Measurements from ENCODE around the gene CTDP1.

The CTDP1 gene

DNA sequence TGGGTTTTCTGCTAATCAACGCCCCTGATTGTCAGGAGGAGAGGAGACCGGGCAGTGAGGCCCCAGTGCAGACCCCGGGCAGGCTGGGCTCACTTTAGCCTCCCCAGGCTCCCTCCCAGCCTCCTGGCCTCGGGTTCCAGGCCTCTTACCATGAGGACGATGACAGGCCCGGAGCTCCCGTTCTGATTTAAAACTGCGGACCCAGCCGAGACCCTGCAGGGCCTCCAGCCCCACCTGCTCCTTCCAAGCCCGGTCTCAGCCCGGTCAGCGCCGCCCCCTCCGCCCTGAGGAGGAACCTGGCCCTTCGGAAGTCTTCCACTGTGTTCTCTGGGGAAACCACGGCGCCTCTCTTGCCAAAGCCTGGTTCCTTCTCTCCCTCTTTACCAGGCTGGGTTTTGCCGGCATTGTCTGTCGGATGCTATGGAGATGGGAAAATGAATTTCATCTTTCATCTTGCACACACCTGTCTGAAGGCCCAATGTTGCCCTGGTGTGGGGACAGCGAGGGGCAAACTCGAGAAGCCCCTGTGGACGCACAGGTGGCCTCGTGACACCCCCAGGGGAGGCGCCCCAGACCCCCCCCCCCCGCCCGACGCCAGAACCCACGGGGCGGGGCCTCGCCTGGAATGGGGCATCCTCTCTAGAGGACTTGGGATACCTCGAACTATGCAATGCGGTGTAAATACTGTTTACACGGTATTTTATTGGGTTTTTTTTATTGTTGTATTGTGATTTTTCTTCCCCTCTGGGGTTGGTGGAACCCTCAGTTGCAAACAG is 37.7 kb upstream of the CTDP1 start:
- no peak for TF ChIP-seq SIN3A (IDR thresholded peaks at IDR 0.05; ENCODE audit: borderline replicate concordance, insufficient read depth, low read length)
- TF ChIP-seq FOXP2 (optimal IDR thresholded peaks at IDR 0.05; ENCODE audit: borderline replicate concordance, extremely low read depth, extremely low read length, insufficient read depth), result no peak

GRCh38 chr18:79642626-79643025 is 37.0 kb upstream of the CTDP1 start:
- no peak for TF ChIP-seq POLR2AphosphoS5 (IDR thresholded peaks at IDR 0.05; ENCODE audit: low read depth, low read length)
- TF ChIP-seq REST (IDR thresholded peaks at IDR 0.05; ENCODE audit: insufficient read depth in 1 of 2, low read depth in 2 of 2, low read length in 2 of 2), result no peak
- TF ChIP-seq FOXP2 (optimal IDR thresholded peaks at IDR 0.05; ENCODE audit: borderline replicate concordance, extremely low read depth, extremely low read length, insufficient read depth), result no peak
- no peak for TF ChIP-seq SIN3A (IDR thresholded peaks at IDR 0.05; ENCODE audit: borderline replicate concordance, insufficient read depth, low read length)
- no peak for TF ChIP-seq TAF1 (IDR thresholded peaks at IDR 0.05; ENCODE audit: borderline replicate concordance, insufficient read depth, low read length)

DNA sequence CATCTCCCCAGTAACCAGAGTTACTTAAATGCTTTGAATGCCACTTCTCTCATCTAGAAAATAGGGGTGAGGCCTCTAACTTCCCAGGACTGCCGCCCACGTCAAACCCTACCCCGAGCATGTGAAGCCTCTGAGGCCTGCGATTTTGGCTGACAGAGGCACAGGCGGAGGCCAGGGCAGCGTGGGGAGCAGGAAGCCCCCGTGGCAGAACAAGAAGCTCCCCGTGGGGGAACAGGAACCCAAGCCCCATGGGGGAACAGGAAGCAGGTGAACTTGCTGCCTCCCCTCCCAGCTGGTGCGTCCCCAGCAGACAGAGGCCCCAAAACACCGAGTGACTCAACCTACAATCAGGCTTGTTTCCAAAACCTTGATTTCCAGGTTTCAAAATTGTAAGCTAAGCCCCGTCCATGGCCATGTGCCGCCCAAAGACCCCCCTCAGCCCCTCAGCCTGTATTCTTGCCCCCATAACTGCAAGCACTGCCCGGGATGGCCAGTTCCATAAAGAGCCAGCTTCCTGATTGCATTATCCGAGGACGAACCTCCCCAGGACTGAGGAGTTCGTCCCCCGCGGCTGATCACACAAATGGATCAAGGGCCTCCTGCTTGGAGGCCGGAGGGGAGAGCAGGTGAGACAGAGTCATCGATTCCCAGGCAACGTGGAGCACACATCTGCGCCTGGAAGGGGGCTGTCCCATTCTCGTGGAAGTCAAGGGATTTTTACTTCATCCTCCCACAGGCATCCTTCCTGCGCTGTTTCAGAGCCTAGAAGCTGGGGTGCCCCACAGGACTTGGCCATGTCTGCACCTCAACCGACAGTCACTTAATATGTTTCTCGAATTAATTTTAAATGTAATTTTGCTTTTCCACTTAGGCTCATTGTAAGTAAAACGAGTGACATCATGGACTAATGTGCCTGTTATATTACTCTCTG is 36.3 kb upstream of the CTDP1 start:
- TF ChIP-seq TAF1 (IDR thresholded peaks at IDR 0.05; ENCODE audit: borderline replicate concordance, insufficient read depth, low read length) (no peak), FOXP2 (optimal IDR thresholded peaks at IDR 0.05; ENCODE audit: borderline replicate concordance, extremely low read depth, extremely low read length, insufficient read depth) (no peak), SIN3A (IDR thresholded peaks at IDR 0.05; ENCODE audit: borderline replicate concordance, insufficient read depth, low read length) (no peak), POLR2AphosphoS5 (IDR thresholded peaks at IDR 0.05; ENCODE audit: low read depth, low read length) (no peak), REST (IDR thresholded peaks at IDR 0.05; ENCODE audit: insufficient read depth in 1 of 2, low read depth in 2 of 2, low read length in 2 of 2) (no peak)

- TF ChIP-seq REST (IDR thresholded peaks at IDR 0.05; ENCODE audit: insufficient read depth in 1 of 2, low read depth in 2 of 2, low read length in 2 of 2) (no peak), POLR2AphosphoS5 (IDR thresholded peaks at IDR 0.05; ENCODE audit: low read depth, low read length) (no peak), SIN3A (IDR thresholded peaks at IDR 0.05; ENCODE audit: borderline replicate concordance, insufficient read depth, low read length) (no peak), FOXP2 (optimal IDR thresholded peaks at IDR 0.05; ENCODE audit: borderline replicate concordance, extremely low read depth, extremely low read length, insufficient read depth) (no peak), TAF1 (IDR thresholded peaks at IDR 0.05; ENCODE audit: borderline replicate concordance, insufficient read depth, low read length) (no peak)
These were observed 35.5 kb upstream of the CTDP1 start for GRCh38 chr18:79644006-79644665.

GRCh38 chr18:79644666-79645057 is 34.9 kb upstream of the CTDP1 start:
- TF ChIP-seq POLR2AphosphoS5 (IDR thresholded peaks at IDR 0.05; ENCODE audit: low read depth, low read length), result no peak
- no peak for TF ChIP-seq FOXP2 (optimal IDR thresholded peaks at IDR 0.05; ENCODE audit: borderline replicate concordance, extremely low read depth, extremely low read length, insufficient read depth)
- TF ChIP-seq TAF1 (IDR thresholded peaks at IDR 0.05; ENCODE audit: borderline replicate concordance, insufficient read depth, low read length), result no peak
- TF ChIP-seq REST (IDR thresholded peaks at IDR 0.05; ENCODE audit: insufficient read depth in 1 of 2, low read depth in 2 of 2, low read length in 2 of 2), result no peak
- TF ChIP-seq SIN3A (IDR thresholded peaks at IDR 0.05; ENCODE audit: borderline replicate concordance, insufficient read depth, low read length), result no peak
